ENCODE results near the gene RUNDC3A.
"Not testable (repeated sequence)": the region's sequence is repeated elsewhere in the genome, so short reads cannot be mapped to it uniquely, and the experiment has no call there.

RUNDC3A gene

DNA sequence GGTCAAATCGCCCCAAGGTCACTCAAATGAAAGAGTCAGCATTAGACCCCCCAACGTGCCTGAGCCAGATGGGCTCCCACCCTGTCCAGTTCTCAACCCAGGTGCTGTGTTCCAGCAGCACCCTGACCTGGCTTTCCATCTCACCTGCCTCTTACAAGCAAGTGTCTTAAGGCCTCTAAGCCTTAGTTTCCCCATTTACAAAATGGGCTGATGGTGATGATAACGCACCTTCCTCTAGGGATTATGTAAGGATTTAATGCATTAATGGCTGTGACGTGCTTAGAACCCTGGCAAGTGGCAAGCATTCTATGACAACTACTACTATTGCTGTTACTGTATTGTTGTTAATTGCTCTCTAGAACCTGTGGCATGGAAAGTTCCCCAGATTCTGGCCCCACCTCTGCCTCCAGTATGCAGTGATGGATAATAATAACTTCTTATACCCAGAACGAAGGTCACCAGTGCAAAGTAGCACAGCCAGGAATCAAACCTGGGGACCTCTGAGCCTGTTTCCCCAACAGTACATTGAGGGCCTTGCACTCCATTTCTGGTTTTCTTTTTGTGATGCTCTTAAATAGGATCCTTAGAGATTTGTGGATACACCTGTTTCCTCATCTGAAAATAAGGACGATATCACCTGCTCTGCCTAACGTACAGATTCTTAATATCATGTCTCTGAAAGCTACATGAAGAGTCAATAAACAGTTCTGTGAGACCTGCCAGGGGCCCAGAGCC lies 19.5 kb downstream of the RUNDC3A start:
- H3K9ac ChIP-seq (ENCODE audit: low read depth in 1 of 2, low read length in 2 of 2) = no peak overlapping the region
- H3K9me3 ChIP-seq (ENCODE audit: control insufficient read depth in 2 of 2, low read length in 2 of 2) = no peaks in the 10 kb centered on the region
- peaks cover 8 to 13% of the 10 kb centered on the region in 2 donors for H3K4me1 ChIP-seq (ENCODE audit: control insufficient read depth in 2 of 2, insufficient read depth in 2 of 2, low read length in 2 of 2)
- no peak overlapping the region for H3K4me3 ChIP-seq (ENCODE audit: low read length in 2 of 2)
- no peak overlapping the region for H3K27ac ChIP-seq (ENCODE audit: low read depth in 2 of 2, low read length in 2 of 2)
- no peaks in the 10 kb centered on the region for H3K27me3 ChIP-seq (ENCODE audit: control insufficient read depth in 2 of 2, insufficient read depth in 2 of 2, low read length in 2 of 2)
- no peaks in the 10 kb centered on the region for H3K36me3 ChIP-seq (ENCODE audit: control insufficient read depth in 2 of 2, insufficient read depth in 2 of 2, low read length in 2 of 2)

DNA sequence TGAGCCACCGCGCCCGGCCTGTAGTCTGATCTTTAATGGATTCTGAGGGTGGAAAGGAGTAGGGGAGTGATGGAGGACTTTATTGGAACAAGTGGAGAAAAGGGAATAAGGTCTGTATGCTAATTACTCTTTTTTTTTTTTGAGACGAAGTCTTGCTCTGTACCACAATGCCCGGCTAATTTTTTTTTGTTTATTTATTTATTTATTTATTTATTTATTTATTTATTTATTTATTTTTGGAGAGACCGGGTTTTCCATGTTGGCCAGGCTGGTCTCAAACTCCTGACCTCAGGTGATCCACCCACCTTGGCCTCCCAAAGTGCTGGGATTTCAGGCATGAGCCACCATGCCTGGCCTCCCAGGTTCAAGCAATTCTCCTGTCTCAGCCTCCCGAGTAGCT lies 21.1 kb downstream of the RUNDC3A start:
- H3K4me1 ChIP-seq (ENCODE audit: control insufficient read depth in 2 of 2, insufficient read depth in 2 of 2, low read length in 2 of 2); H3K9me3 ChIP-seq (ENCODE audit: control insufficient read depth in 2 of 2, low read length in 2 of 2); H3K36me3 ChIP-seq (ENCODE audit: control insufficient read depth in 2 of 2, insufficient read depth in 2 of 2, low read length in 2 of 2); H3K27ac ChIP-seq (ENCODE audit: low read depth in 2 of 2, low read length in 2 of 2); H3K27me3 ChIP-seq (ENCODE audit: control insufficient read depth in 2 of 2, insufficient read depth in 2 of 2, low read length in 2 of 2); H3K4me3 ChIP-seq (ENCODE audit: low read length in 2 of 2); H3K9ac ChIP-seq (ENCODE audit: low read depth in 1 of 2, low read length in 2 of 2): not testable (repeated sequence)

DNA sequence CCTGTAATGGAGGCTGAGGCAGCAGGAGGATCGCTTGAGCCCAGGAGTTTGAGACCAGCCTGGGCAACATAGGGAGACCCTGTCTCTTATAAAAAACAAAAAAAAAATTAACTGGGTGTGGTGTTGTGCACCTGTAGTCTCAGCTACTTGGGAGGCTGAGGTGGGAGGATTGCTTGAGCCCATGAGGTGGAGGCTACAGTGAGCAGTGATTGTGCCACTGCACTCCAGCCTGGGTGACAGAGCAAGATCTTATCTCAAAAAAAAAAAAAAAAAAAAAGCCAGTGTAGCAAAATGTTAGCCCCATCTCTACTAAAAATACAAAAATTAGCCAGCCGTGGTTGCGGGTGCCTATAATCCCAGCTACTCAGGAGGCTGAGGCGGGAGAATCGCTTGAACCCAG lies 21.9 kb downstream of the RUNDC3A start:
- not testable (repeated sequence) for H3K4me1 ChIP-seq (ENCODE audit: control insufficient read depth in 2 of 2, insufficient read depth in 2 of 2, low read length in 2 of 2); H3K9me3 ChIP-seq (ENCODE audit: control insufficient read depth in 2 of 2, low read length in 2 of 2); H3K4me3 ChIP-seq (ENCODE audit: low read length in 2 of 2); H3K36me3 ChIP-seq (ENCODE audit: control insufficient read depth in 2 of 2, insufficient read depth in 2 of 2, low read length in 2 of 2); H3K9ac ChIP-seq (ENCODE audit: low read depth in 1 of 2, low read length in 2 of 2); H3K27me3 ChIP-seq (ENCODE audit: control insufficient read depth in 2 of 2, insufficient read depth in 2 of 2, low read length in 2 of 2); H3K27ac ChIP-seq (ENCODE audit: low read depth in 2 of 2, low read length in 2 of 2)

DNA sequence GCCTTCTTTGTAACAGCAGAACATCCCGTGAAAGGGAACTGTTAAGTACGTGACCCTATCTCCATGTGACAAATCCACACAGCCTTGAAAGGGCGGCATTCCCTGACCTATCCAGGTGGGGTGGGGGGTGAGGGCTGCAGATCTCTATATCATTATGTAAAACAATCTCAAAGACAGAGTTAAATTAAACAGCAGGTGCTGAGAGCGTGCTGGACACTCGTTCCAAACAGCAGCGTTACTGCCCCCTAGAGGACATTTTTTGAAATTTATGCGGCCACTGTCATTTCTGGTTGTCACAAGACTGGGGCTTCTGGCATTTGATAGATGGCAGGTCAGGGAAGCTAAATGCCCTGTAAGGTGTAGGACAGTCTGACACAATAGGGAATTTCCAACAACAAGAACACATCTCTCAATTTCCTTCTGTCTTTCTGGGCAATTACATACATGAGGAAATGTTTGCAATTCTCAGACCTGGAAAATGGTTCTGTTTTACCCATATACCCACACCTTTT lies 22.9 kb downstream of the RUNDC3A start:
- Histone ChIP-seq H3K4me1 (ENCODE audit: control insufficient read depth in 2 of 2, insufficient read depth in 2 of 2, low read length in 2 of 2) (peaks cover 0 to 2% of the 10 kb centered on the region in 2 donors), H3K9ac (ENCODE audit: low read depth in 1 of 2, low read length in 2 of 2) (no peak overlapping the region), H3K4me3 (ENCODE audit: low read length in 2 of 2) (no peak overlapping the region), H3K36me3 (ENCODE audit: control insufficient read depth in 2 of 2, insufficient read depth in 2 of 2, low read length in 2 of 2) (no peaks in the 10 kb centered on the region), H3K27ac (ENCODE audit: low read depth in 2 of 2, low read length in 2 of 2) (no peak overlapping the region), H3K27me3 (ENCODE audit: control insufficient read depth in 2 of 2, insufficient read depth in 2 of 2, low read length in 2 of 2) (no peaks in the 10 kb centered on the region), H3K9me3 (ENCODE audit: control insufficient read depth in 2 of 2, low read length in 2 of 2) (no peaks in the 10 kb centered on the region)

DNA sequence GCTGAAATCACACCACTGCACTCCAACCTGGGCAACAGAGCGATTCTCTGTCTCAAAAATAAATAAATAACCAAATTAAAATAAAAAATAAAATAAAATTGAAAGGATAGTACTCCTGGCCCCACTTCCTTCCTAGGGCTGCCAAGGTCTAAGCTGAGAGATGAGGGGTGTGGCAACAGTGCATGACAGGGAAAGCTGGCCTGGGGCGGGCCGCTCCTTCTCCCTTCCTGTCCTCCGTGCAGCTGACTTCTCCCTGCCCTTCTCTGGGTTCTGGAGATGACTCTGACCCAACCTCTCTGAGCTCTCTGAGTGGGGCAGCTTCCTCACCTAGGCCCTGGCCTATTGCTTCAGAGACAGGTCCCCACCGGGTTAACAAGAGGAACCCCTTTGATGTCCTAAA lies 25.0 kb downstream of the RUNDC3A start:
- H3K9me3 ChIP-seq (ENCODE audit: control insufficient read depth in 2 of 2, low read length in 2 of 2) = no peaks in the 10 kb centered on the region
- H3K27ac ChIP-seq (ENCODE audit: low read depth in 2 of 2, low read length in 2 of 2) = no peak overlapping the region
- H3K36me3 ChIP-seq (ENCODE audit: control insufficient read depth in 2 of 2, insufficient read depth in 2 of 2, low read length in 2 of 2) = no peaks in the 10 kb centered on the region
- H3K4me1 ChIP-seq (ENCODE audit: control insufficient read depth in 2 of 2, insufficient read depth in 2 of 2, low read length in 2 of 2) = peaks cover 0 to 2% of the 10 kb centered on the region in 2 donors
- no peak overlapping the region for H3K4me3 ChIP-seq (ENCODE audit: low read length in 2 of 2)
- no peaks in the 10 kb centered on the region for H3K27me3 ChIP-seq (ENCODE audit: control insufficient read depth in 2 of 2, insufficient read depth in 2 of 2, low read length in 2 of 2)
- no peak overlapping the region for H3K9ac ChIP-seq (ENCODE audit: low read depth in 1 of 2, low read length in 2 of 2)

DNA sequence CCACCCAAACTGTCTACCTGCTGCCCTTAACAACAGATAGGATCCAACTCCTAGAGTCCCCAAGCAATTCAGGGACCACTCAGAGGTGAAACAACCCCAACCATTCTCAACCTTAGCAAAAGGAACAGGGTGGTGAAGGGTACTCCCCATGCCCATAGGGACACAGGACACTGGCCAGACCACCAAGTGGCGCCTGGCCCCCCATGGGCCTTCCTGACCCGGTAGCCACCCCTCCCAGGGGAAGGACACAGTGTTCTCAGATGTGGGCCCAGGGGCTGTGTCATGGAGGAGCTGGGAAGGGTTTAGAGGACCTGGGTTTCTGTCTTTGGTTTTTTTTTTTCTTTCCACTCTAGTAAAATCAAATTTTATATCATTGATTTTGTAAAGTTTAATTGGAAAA lies 25.9 kb downstream of the RUNDC3A start:
- Histone ChIP-seq H3K36me3 (ENCODE audit: control insufficient read depth in 2 of 2, insufficient read depth in 2 of 2, low read length in 2 of 2) (no peaks in the 10 kb centered on the region), H3K27me3 (ENCODE audit: control insufficient read depth in 2 of 2, insufficient read depth in 2 of 2, low read length in 2 of 2) (no peaks in the 10 kb centered on the region), H3K4me3 (ENCODE audit: low read length in 2 of 2) (no peak overlapping the region), H3K9ac (ENCODE audit: low read depth in 1 of 2, low read length in 2 of 2) (no peak overlapping the region), H3K4me1 (ENCODE audit: control insufficient read depth in 2 of 2, insufficient read depth in 2 of 2, low read length in 2 of 2) (peaks cover 0 to 2% of the 10 kb centered on the region in 2 donors), H3K27ac (ENCODE audit: low read depth in 2 of 2, low read length in 2 of 2) (no peak overlapping the region), H3K9me3 (ENCODE audit: control insufficient read depth in 2 of 2, low read length in 2 of 2) (no peaks in the 10 kb centered on the region)

DNA sequence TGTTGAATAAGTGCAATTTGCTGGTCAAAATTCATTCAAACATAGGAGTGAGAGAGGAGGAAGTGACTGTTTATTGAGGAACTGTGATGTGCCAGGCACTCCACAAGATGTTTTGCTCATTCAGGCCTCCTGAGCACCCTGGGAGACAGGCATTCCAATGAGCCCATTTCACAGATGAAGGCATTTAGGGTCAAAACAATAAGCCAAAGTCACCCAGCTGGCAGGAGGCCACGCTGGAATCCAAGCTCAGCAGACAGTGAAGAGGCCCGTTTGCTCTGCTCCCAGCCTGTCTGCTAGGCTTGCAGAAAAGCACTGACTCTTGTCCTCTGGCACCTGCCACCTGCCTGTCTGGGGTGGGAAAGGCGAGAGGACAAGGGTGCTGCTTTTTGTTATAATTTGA lies 26.3 kb downstream of the RUNDC3A start:
- Histone ChIP-seq H3K9ac (ENCODE audit: low read depth in 1 of 2, low read length in 2 of 2) (no peak overlapping the region), H3K9me3 (ENCODE audit: control insufficient read depth in 2 of 2, low read length in 2 of 2) (no peaks in the 10 kb centered on the region), H3K4me3 (ENCODE audit: low read length in 2 of 2) (no peak overlapping the region), H3K27ac (ENCODE audit: low read depth in 2 of 2, low read length in 2 of 2) (no peak overlapping the region), H3K4me1 (ENCODE audit: control insufficient read depth in 2 of 2, insufficient read depth in 2 of 2, low read length in 2 of 2) (peaks cover 0 to 2% of the 10 kb centered on the region in 2 donors), H3K27me3 (ENCODE audit: control insufficient read depth in 2 of 2, insufficient read depth in 2 of 2, low read length in 2 of 2) (no peaks in the 10 kb centered on the region), H3K36me3 (ENCODE audit: control insufficient read depth in 2 of 2, insufficient read depth in 2 of 2, low read length in 2 of 2) (no peaks in the 10 kb centered on the region)

DNA sequence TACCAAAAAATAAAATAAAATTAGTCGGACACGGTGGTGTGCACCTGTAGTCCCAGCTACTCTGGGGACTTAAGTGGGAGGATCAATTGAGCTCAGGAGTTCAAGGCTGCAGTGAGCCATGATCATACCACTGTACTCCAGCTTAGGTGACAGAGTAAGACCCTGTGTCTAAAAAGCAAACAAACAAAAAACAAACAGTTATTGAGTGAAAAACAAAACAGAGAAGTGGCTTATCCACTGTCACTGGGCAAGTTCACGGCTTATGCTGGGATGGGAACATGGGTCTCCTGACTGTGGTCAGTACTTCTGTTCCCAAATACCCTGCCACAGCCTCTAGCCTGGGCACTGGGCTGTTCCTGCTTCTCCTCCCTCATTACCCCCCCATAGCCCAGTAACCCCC lies 27.2 kb downstream of the RUNDC3A start:
- Histone ChIP-seq H3K4me1 (ENCODE audit: control insufficient read depth in 2 of 2, insufficient read depth in 2 of 2, low read length in 2 of 2) (peaks cover 0 to 2% of the 10 kb centered on the region in 2 donors), H3K9ac (ENCODE audit: low read depth in 1 of 2, low read length in 2 of 2) (no peak overlapping the region), H3K4me3 (ENCODE audit: low read length in 2 of 2) (no peak overlapping the region), H3K9me3 (ENCODE audit: control insufficient read depth in 2 of 2, low read length in 2 of 2) (no peaks in the 10 kb centered on the region), H3K36me3 (ENCODE audit: control insufficient read depth in 2 of 2, insufficient read depth in 2 of 2, low read length in 2 of 2) (no peaks in the 10 kb centered on the region), H3K27me3 (ENCODE audit: control insufficient read depth in 2 of 2, insufficient read depth in 2 of 2, low read length in 2 of 2) (no peaks in the 10 kb centered on the region), H3K27ac (ENCODE audit: low read depth in 2 of 2, low read length in 2 of 2) (no peak overlapping the region)

DNA sequence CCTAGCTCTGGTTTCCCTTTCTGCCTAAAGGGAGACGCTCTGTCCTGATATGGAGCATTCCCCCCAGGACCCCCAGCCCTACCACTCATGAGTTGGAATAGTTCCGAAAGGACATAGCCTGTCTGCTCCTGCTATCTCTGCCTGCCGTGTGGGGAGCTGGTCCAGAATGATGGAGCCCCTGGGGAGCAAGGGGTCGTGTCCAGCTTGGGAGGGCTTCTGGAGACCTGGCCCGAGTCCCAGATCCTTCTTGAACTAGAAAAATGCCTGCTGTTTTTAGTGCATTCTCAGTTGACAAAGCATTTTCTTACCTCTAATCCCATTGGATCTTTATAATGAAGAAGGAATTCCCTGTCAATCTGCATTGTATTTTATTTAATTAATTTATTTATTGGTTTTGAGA lies 27.6 kb downstream of the RUNDC3A start:
- Histone ChIP-seq H3K27me3 (ENCODE audit: control insufficient read depth in 2 of 2, insufficient read depth in 2 of 2, low read length in 2 of 2) (no peaks in the 10 kb centered on the region), H3K4me3 (ENCODE audit: low read length in 2 of 2) (no peak overlapping the region), H3K9me3 (ENCODE audit: control insufficient read depth in 2 of 2, low read length in 2 of 2) (no peaks in the 10 kb centered on the region), H3K9ac (ENCODE audit: low read depth in 1 of 2, low read length in 2 of 2) (no peak overlapping the region), H3K27ac (ENCODE audit: low read depth in 2 of 2, low read length in 2 of 2) (no peak overlapping the region), H3K4me1 (ENCODE audit: control insufficient read depth in 2 of 2, insufficient read depth in 2 of 2, low read length in 2 of 2) (peaks cover 0 to 2% of the 10 kb centered on the region in 2 donors), H3K36me3 (ENCODE audit: control insufficient read depth in 2 of 2, insufficient read depth in 2 of 2, low read length in 2 of 2) (no peaks in the 10 kb centered on the region)

DNA sequence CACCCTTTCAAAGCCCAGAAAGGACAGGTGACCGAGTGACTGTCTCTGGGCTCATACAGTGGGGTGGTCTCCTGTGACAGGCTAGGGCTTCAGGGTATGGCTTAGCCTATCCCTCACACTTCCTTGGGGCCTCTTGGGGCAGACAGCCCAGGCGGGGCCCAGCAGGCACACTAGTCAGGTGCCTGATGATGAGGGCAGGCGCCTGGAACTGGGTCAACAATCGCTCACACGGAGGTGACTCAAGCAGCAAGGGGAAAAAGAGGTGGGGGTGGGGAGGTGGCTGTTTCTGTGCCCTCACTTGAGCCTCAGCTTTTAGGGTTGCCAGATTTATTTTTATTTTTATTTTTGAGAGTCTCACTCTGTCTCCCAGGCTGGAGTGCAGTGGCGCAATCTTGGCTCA lies 30.3 kb downstream of the RUNDC3A start:
- no peaks in the 10 kb centered on the region for H3K4me1 ChIP-seq (ENCODE audit: control insufficient read depth in 2 of 2, insufficient read depth in 2 of 2, low read length in 2 of 2)
- no peak overlapping the region for H3K4me3 ChIP-seq (ENCODE audit: low read length in 2 of 2)
- H3K27me3 ChIP-seq (ENCODE audit: control insufficient read depth in 2 of 2, insufficient read depth in 2 of 2, low read length in 2 of 2) = no peaks in the 10 kb centered on the region
- H3K27ac ChIP-seq (ENCODE audit: low read depth in 2 of 2, low read length in 2 of 2) = no peak overlapping the region
- no peak overlapping the region for H3K9ac ChIP-seq (ENCODE audit: low read depth in 1 of 2, low read length in 2 of 2)
- H3K9me3 ChIP-seq (ENCODE audit: control insufficient read depth in 2 of 2, low read length in 2 of 2) = no peaks in the 10 kb centered on the region
- no peaks in the 10 kb centered on the region for H3K36me3 ChIP-seq (ENCODE audit: control insufficient read depth in 2 of 2, insufficient read depth in 2 of 2, low read length in 2 of 2)
